OCI-LY7 (cell line): ENCODE results near the gene C1orf174. TPM values are rescaled to one million over a fixed set of nuclear protein-coding genes. Genes with fewer than 3 reads are reported as not detected.

Experiments
- BruUV-seq: library from RNA; stranded (reverse); fragments of 400-500 nt; replicated peaks from 2 replicates; lab custom pipeline; 2021; lab: Mats Ljungman, UMichigan
- CTCF ChIA-PET: fragments of 300-600 bp; sonication (Branson Sonifier 250); formaldehyde crosslinking; loops from one replicate; lab custom pipeline; 2022; ENCODE audit warnings: antibody characterized with exemption; ENCODE audit not compliant: unreplicated experiment; lab: Charles Lee
- POLR2A ChIA-PET: fragments of 300-600 bp; sonication (Branson Sonifier 250); formaldehyde crosslinking; loops from one replicate; lab custom pipeline; 2022; ENCODE audit warnings: antibody characterized with exemption; lab: Charles Lee
- DNase-seq: peaks from one replicate; pipeline ENCODE4 v3.0.0-alpha.2; 2015; ENCODE audit warnings: low spot score
- H2AFZ ChIP-seq: fragments of 200-600 bp; sonication (generic), shearing (Covaris generic); 2 replicates; pipeline ENCODE4 v1.6.1; 2014; ENCODE audit warnings: mild to moderate bottlenecking, antibody characterized with exemption, low read length, moderate library complexity
- H3K27ac ChIP-seq: fragments of 200-600 bp; sonication (generic); 2 replicates; pipeline ENCODE4 v1.5.1; 2014; ENCODE audit warnings: mixed run types, low read depth, mild to moderate bottlenecking, moderate library complexity, low read length, inconsistent platforms; ENCODE audit not compliant: poor library complexity, severe bottlenecking
- H3K36me3 ChIP-seq: fragments of 200-600 bp; sonication (generic); 2 replicates; pipeline ENCODE4 v1.6.1; 2014; ENCODE audit warnings: mild to moderate bottlenecking, antibody characterized with exemption, low read length, moderate library complexity, mixed read lengths; ENCODE audit not compliant: insufficient read depth
- H3K4me1 ChIP-seq: fragments of 200-600 bp; sonication (generic); 2 replicates; pipeline ENCODE4 v1.5.1; 2014; ENCODE audit warnings: mild to moderate bottlenecking, low read length; ENCODE audit not compliant: insufficient read depth, poor library complexity, severe bottlenecking
- H3K4me2 ChIP-seq: fragments of 200-600 bp; sonication (generic); 2 replicates; pipeline ENCODE4 v1.6.1; 2014; ENCODE audit warnings: mild to moderate bottlenecking, low read length
- H3K4me3 ChIP-seq: fragments of 200-600 bp; sonication (generic); 2 replicates; pipeline ENCODE4 v1.5.1; 2014; ENCODE audit warnings: mild to moderate bottlenecking, low read depth, low read length; ENCODE audit not compliant: poor library complexity, severe bottlenecking
- H3K79me2 ChIP-seq: fragments of 200-600 bp; sonication (generic); 2 replicates; pipeline ENCODE4 v1.6.1; 2016; ENCODE audit warnings: low read depth, mild to moderate bottlenecking, low read length, moderate library complexity, mixed read lengths; ENCODE audit not compliant: insufficient read depth
- H3K9me2 ChIP-seq: fragments of 200-600 bp; sonication (generic); 2 replicates; pipeline ENCODE4 v1.6.1; 2016; ENCODE audit warnings: mild to moderate bottlenecking, low read length, mixed read lengths; ENCODE audit not compliant: insufficient read depth
- H3K9me3 ChIP-seq: fragments of 200-600 bp; sonication (generic); 2 replicates; pipeline ENCODE4 v1.6.1; 2014; ENCODE audit warnings: mild to moderate bottlenecking, mixed run types, low read length, mixed read lengths
- H4K20me1 ChIP-seq: fragments of 200-600 bp; sonication (generic); 2 replicates; pipeline ENCODE4 v1.6.1; 2014; ENCODE audit warnings: mild to moderate bottlenecking, antibody characterized with exemption, low read length, moderate library complexity, mixed read lengths; ENCODE audit not compliant: insufficient read depth
- EZH2phosphoT487 ChIP-seq: fragments of 200-600 bp; sonication (generic); IDR thresholded peaks from 2 replicates; pipeline ENCODE4 v1.6.1; 2018; ENCODE audit warnings: low read depth, borderline replicate concordance, mild to moderate bottlenecking, mixed run types, antibody characterized with exemption, low read length, moderate library complexity, mixed read lengths
- intact Hi-C: fragments of 100-400 bp; cut with micrococcal nuclease; formaldehyde crosslinking; loops from one replicate; pipeline ENCODE4 v1.10.0; 2022; ENCODE audit not compliant: unreplicated experiment
- total RNA-seq, 2 experiments: library from RNA; depleted of rRNA in 1 of 2; stranded (reverse); fragments of >200 nt in 1 of 2; shearing (Covaris generic) in 1 of 2; gene quantifications; 2 replicates each; pipeline ENCODE4 v1.2.3, GENCODE V29; 2014 to 2022
- TF ChIP-seq, protein P1 (sequence below): fragments of 200-600 bp; sonication (generic); conservative IDR thresholded peaks from 2 replicates; pipeline ENCODE4 v1.5.1; 2014; ENCODE audit warnings: mild to moderate bottlenecking, antibody characterized with exemption, low read length, moderate library complexity, mixed read lengths

C1orf174 gene
- total RNA-seq, 2 experiments from 2014 or later = 39.0 to 59.5 TPM

DNA sequence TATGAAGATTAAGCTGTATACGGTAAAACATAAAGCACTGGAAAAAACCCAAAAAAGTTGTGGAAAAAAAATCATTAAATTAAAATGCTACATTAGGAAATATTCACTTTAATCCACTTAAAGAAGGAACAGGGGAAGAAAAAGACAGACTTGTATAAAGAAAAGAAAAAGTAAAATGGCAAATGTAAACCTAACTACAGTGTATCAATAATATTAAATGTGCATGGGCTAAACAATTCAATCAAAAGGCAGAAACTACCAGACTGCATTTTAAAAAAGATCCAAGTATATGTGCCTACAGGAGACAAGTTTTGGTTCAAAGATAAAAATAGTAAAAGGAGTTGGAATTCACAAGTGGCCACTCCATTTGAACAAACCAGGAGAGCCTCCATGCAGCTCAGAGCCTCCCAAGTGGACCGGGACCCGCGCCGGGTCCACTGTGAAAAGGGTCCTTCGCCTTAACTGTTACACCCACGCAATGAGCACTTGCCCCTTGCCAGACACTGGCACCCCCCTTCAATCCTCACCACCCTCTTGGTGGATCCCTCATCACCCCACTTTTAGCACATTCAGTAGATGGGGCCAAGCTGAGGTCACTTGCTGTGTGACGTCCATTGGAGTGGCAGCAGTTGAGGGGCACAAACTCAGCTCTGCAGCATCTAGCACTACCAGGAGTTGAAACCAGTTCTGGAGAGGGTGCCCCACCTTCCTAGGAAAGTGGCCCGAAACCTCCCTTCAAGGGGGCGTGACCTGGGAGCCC lies 898 bp downstream of the C1orf174 start:
- Histone ChIP-seq H3K4me1 (peaks cover 42% of the 10 kb centered on the region), H3K4me3 (peak overlapping the region; percentile 96), H2AFZ (no peak overlapping the region), H3K9me3 (peaks cover 24% of the 10 kb centered on the region; the same call in 1 of the 2 replicates), H3K9me2 (no peaks in the 10 kb centered on the region), H3K4me2 (peak overlapping the region; percentile 91), H3K79me2 (peaks cover 62% of the 10 kb centered on the region), H3K27ac (peak overlapping the region; percentile 100), H3K36me3 (peaks cover 44% of the 10 kb centered on the region), H4K20me1 (no peaks in the 10 kb centered on the region)
- intact Hi-C loops = no loop called here
- CTCF ChIA-PET = interaction anchor here (0.6 to 0.8 kb wide), 2 partner anchors 42 to 128 kb away, joined by 3 to 4 read pairs; partner anchors contain the start of genes CEP104 and DFFB
- DNase-seq = peak; percentile 36
- BruUV-seq = no TSS peak
- no peak for TF ChIP-seq EZH2phosphoT487
- TF ChIP-seq, protein P1, sequence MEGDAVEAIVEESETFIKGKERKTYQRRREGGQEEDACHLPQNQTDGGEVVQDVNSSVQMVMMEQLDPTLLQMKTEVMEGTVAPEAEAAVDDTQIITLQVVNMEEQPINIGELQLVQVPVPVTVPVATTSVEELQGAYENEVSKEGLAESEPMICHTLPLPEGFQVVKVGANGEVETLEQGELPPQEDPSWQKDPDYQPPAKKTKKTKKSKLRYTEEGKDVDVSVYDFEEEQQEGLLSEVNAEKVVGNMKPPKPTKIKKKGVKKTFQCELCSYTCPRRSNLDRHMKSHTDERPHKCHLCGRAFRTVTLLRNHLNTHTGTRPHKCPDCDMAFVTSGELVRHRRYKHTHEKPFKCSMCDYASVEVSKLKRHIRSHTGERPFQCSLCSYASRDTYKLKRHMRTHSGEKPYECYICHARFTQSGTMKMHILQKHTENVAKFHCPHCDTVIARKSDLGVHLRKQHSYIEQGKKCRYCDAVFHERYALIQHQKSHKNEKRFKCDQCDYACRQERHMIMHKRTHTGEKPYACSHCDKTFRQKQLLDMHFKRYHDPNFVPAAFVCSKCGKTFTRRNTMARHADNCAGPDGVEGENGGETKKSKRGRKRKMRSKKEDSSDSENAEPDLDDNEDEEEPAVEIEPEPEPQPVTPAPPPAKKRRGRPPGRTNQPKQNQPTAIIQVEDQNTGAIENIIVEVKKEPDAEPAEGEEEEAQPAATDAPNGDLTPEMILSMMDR = no peak
- POLR2A ChIA-PET = interaction anchor here (0.7 to 1.2 kb wide), 5 partner anchors 10 to 878 kb away, joined by 3 to 4 read pairs (median 3); no protein-coding TSS in a partner anchor

DNA sequence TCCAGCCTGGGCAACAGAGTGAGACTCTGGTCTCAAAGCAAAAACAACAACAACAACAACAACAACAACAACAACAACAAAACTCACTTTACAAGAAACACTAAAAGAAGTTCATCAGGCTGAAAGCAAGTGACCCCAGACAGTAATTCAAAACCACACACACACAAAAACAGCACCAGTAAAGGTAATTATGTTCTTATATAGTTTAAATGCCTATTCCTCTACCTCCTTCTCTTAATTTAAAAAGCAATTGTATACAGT lies 1.7 kb downstream of the C1orf174 start:
- peaks cover 38% of the 10 kb centered on the region for H3K4me1 ChIP-seq
- H3K4me3 ChIP-seq = peak overlapping the region; percentile 96
- POLR2A ChIA-PET = interaction anchor here (0.7 kb wide), 1 partner anchor 878 kb away, joined by 3 read pairs; no protein-coding TSS in a partner anchor
- no peak for TF ChIP-seq EZH2phosphoT487
- TF ChIP-seq, protein P1 = no peak
- peaks cover 51% of the 10 kb centered on the region for H3K36me3 ChIP-seq
- BruUV-seq = TSS peak; percentile 59
- no peak overlapping the region for H3K27ac ChIP-seq
- CTCF ChIA-PET = no interaction called here
- H3K79me2 ChIP-seq = peaks cover 65% of the 10 kb centered on the region
- peaks cover 24% of the 10 kb centered on the region; the same call in 1 of the 2 replicates for H3K9me3 ChIP-seq
- H3K4me2 ChIP-seq = peak overlapping the region; percentile 91
- H3K9me2 ChIP-seq = no peaks in the 10 kb centered on the region
- H4K20me1 ChIP-seq = no peaks in the 10 kb centered on the region
- intact Hi-C loops = no loop called here
- no peak overlapping the region for H2AFZ ChIP-seq
- no peak for DNase-seq
